Measurements from ENCODE around the gene ZNF423.
A peak's percentile ranks its signal among the peaks of the same experiment; 100 is the strongest.

ZNF423 gene

DNA sequence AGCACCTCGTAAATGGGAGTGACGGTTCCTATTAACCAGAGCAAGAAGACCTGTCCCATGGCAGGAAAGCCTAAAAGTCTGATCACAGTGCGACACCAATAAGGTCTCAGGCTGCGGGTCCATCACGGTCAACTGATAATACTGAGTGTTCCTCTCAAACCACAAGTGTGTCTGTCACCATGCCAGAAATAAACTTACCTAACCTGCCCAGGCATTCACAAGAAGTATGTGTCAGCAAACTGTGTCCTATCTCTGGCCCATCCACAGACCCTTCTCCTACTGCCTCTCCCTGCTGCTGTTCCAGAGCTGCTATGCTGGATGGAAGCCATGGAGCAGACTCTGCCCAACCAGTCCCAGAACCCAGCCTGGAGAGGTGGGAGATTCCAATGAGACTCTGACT is 73.5 kb downstream of the ZNF423 start:
- Histone ChIP-seq H4K20me1 (ENCODE audit: insufficient read depth, low read length) (no peaks in the 10 kb centered on the region), H3K79me2 (ENCODE audit: insufficient read depth, low read length) (no peaks in the 10 kb centered on the region), H3K9me3 (ENCODE audit: insufficient read depth, low read length, severe bottlenecking) (no peaks in the 10 kb centered on the region), H3K4me2 (ENCODE audit: insufficient read depth, low read length) (no peak overlapping the region), H2AFZ (ENCODE audit: low read depth, low read length) (no peak overlapping the region), H3K4me3 (ENCODE audit: low read depth in 1 of 2, low read length in 2 of 2) (no peak overlapping the region), H3K27ac (ENCODE audit: low read length) (no peak overlapping the region), H3K36me3 (ENCODE audit: insufficient read depth, low read length) (no peaks in the 10 kb centered on the region), H3K4me1 (ENCODE audit: insufficient read depth, low read length) (no peaks in the 10 kb centered on the region), H3K27me3 (ENCODE audit: insufficient read depth, low read length, poor library complexity) (no peaks in the 10 kb centered on the region), H3K9ac (ENCODE audit: low read depth, low read length) (no peak overlapping the region)
- no peak for DNase-seq
- no peak for ATAC-seq (ENCODE audit: insufficient read depth, low read depth)
- no peak for TF ChIP-seq EZH2 (IDR thresholded peaks at IDR 0.05; ENCODE audit: borderline replicate concordance, low read depth, low read length, severe bottlenecking)
- TF ChIP-seq, protein P1, sequence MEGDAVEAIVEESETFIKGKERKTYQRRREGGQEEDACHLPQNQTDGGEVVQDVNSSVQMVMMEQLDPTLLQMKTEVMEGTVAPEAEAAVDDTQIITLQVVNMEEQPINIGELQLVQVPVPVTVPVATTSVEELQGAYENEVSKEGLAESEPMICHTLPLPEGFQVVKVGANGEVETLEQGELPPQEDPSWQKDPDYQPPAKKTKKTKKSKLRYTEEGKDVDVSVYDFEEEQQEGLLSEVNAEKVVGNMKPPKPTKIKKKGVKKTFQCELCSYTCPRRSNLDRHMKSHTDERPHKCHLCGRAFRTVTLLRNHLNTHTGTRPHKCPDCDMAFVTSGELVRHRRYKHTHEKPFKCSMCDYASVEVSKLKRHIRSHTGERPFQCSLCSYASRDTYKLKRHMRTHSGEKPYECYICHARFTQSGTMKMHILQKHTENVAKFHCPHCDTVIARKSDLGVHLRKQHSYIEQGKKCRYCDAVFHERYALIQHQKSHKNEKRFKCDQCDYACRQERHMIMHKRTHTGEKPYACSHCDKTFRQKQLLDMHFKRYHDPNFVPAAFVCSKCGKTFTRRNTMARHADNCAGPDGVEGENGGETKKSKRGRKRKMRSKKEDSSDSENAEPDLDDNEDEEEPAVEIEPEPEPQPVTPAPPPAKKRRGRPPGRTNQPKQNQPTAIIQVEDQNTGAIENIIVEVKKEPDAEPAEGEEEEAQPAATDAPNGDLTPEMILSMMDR (IDR thresholded peaks at IDR 0.05; ENCODE audit: borderline replicate concordance, extremely low read depth, low read length, poor library complexity, severe bottlenecking): no peak

GRCh38 chr16:49781401-49781800 is 74.5 kb downstream of the ZNF423 start:
- Histone ChIP-seq H3K9ac (ENCODE audit: low read depth, low read length) (no peak overlapping the region), H3K27ac (ENCODE audit: low read length) (no peak overlapping the region), H2AFZ (ENCODE audit: low read depth, low read length) (no peak overlapping the region), H3K36me3 (ENCODE audit: insufficient read depth, low read length) (no peaks in the 10 kb centered on the region), H3K4me2 (ENCODE audit: insufficient read depth, low read length) (no peak overlapping the region), H3K4me1 (ENCODE audit: insufficient read depth, low read length) (no peaks in the 10 kb centered on the region), H4K20me1 (ENCODE audit: insufficient read depth, low read length) (no peaks in the 10 kb centered on the region), H3K9me3 (ENCODE audit: insufficient read depth, low read length, severe bottlenecking) (no peaks in the 10 kb centered on the region), H3K4me3 (ENCODE audit: low read depth in 1 of 2, low read length in 2 of 2) (no peak overlapping the region), H3K79me2 (ENCODE audit: insufficient read depth, low read length) (no peaks in the 10 kb centered on the region), H3K27me3 (ENCODE audit: insufficient read depth, low read length, poor library complexity) (no peaks in the 10 kb centered on the region)
- no peak for ATAC-seq (ENCODE audit: insufficient read depth, low read depth)
- no peak for DNase-seq
- TF ChIP-seq, protein P1 (IDR thresholded peaks at IDR 0.05; ENCODE audit: borderline replicate concordance, extremely low read depth, low read length, poor library complexity, severe bottlenecking): no peak
- no peak for TF ChIP-seq EZH2 (IDR thresholded peaks at IDR 0.05; ENCODE audit: borderline replicate concordance, low read depth, low read length, severe bottlenecking)

- no peak overlapping the region for H3K4me2 ChIP-seq (ENCODE audit: insufficient read depth, low read length)
- H3K9ac ChIP-seq (ENCODE audit: low read depth, low read length): no peak overlapping the region
- TF ChIP-seq EZH2 (IDR thresholded peaks at IDR 0.05; ENCODE audit: borderline replicate concordance, low read depth, low read length, severe bottlenecking): no peak
- TF ChIP-seq, protein P1 (IDR thresholded peaks at IDR 0.05; ENCODE audit: borderline replicate concordance, extremely low read depth, low read length, poor library complexity, severe bottlenecking): no peak
- H3K79me2 ChIP-seq (ENCODE audit: insufficient read depth, low read length): no peaks in the 10 kb centered on the region
- H3K36me3 ChIP-seq (ENCODE audit: insufficient read depth, low read length): no peaks in the 10 kb centered on the region
- ATAC-seq (ENCODE audit: insufficient read depth, low read depth) (no peak), DNase-seq (no peak)
- no peak overlapping the region for H3K27ac ChIP-seq (ENCODE audit: low read length)
- H4K20me1 ChIP-seq (ENCODE audit: insufficient read depth, low read length): no peaks in the 10 kb centered on the region
- no peaks in the 10 kb centered on the region for H3K4me1 ChIP-seq (ENCODE audit: insufficient read depth, low read length)
- H3K4me3 ChIP-seq (ENCODE audit: low read depth in 1 of 2, low read length in 2 of 2): no peak overlapping the region
- H3K27me3 ChIP-seq (ENCODE audit: insufficient read depth, low read length, poor library complexity): no peaks in the 10 kb centered on the region
- H2AFZ ChIP-seq (ENCODE audit: low read depth, low read length): no peak overlapping the region
- no peaks in the 10 kb centered on the region for H3K9me3 ChIP-seq (ENCODE audit: insufficient read depth, low read length, severe bottlenecking)
Measured at GRCh38 chr16:49780433-49780832, 75.5 kb downstream of the ZNF423 start.

- H3K4me3 ChIP-seq (ENCODE audit: low read depth in 1 of 2, low read length in 2 of 2): no peak overlapping the region
- H2AFZ ChIP-seq (ENCODE audit: low read depth, low read length): no peak overlapping the region
- no peak overlapping the region for H3K9ac ChIP-seq (ENCODE audit: low read depth, low read length)
- ATAC-seq (ENCODE audit: insufficient read depth, low read depth) (peak; percentile 39; the same call in 1 of the 3 replicates), DNase-seq (no peak)
- no peaks in the 10 kb centered on the region for H3K36me3 ChIP-seq (ENCODE audit: insufficient read depth, low read length)
- no peaks in the 10 kb centered on the region for H3K9me3 ChIP-seq (ENCODE audit: insufficient read depth, low read length, severe bottlenecking)
- no peaks in the 10 kb centered on the region for H3K27me3 ChIP-seq (ENCODE audit: insufficient read depth, low read length, poor library complexity)
- TF ChIP-seq, protein P1 (IDR thresholded peaks at IDR 0.05; ENCODE audit: borderline replicate concordance, extremely low read depth, low read length, poor library complexity, severe bottlenecking): no peak
- TF ChIP-seq EZH2 (IDR thresholded peaks at IDR 0.05; ENCODE audit: borderline replicate concordance, low read depth, low read length, severe bottlenecking): no peak
- no peaks in the 10 kb centered on the region for H3K79me2 ChIP-seq (ENCODE audit: insufficient read depth, low read length)
- H3K4me1 ChIP-seq (ENCODE audit: insufficient read depth, low read length): no peaks in the 10 kb centered on the region
- no peak overlapping the region for H3K27ac ChIP-seq (ENCODE audit: low read length)
- H3K4me2 ChIP-seq (ENCODE audit: insufficient read depth, low read length): no peak overlapping the region
- H4K20me1 ChIP-seq (ENCODE audit: insufficient read depth, low read length): no peaks in the 10 kb centered on the region
Measured at GRCh38 chr16:49779979-49780378, 75.9 kb downstream of the ZNF423 start.
